Measurements from ENCODE around the gene VEPH1.

GRCh38 chr3:157542711-157543500 lies 39.7 kb upstream of the VEPH1 start:
- TF ChIP-seq CTCF (IDR thresholded peaks at IDR 0.05): no peak
- TF ChIP-seq EZH2 (IDR thresholded peaks at IDR 0.05; ENCODE audit: borderline replicate concordance, insufficient read depth, low read depth, low read length, poor library complexity, severe bottlenecking): no peak

All from B cell (primary cell).